ENCODE results near the gene EHD3.

EHD3 gene

GRCh38 chr2:31256611-31257382, 22.8 kb downstream of the EHD3 start:
- DNase-seq (ENCODE audit: low read depth, low spot score) = no peak
- in situ Hi-C loops (cut with HindIII; ENCODE audit: low sequenced_read_pairs) = no loop called here
- no peak overlapping the region for H3K4me3 ChIP-seq (ENCODE audit: low read depth, low read length)
- TF ChIP-seq CTCF (IDR thresholded peaks at IDR 0.05; ENCODE audit: low read depth, low read length) = no peak

GRCh38 chr2:31258351-31258750, 24.4 kb downstream of the EHD3 start:
- no peak for TF ChIP-seq CTCF (IDR thresholded peaks at IDR 0.05; ENCODE audit: low read depth, low read length)
- no peak overlapping the region for H3K4me3 ChIP-seq (ENCODE audit: low read depth, low read length)
- DNase-seq (ENCODE audit: low read depth, low spot score) = no peak
- in situ Hi-C loops (cut with HindIII; ENCODE audit: low sequenced_read_pairs) = no loop called here

GRCh38 chr2:31259075-31259474, 25.1 kb downstream of the EHD3 start:
- DNase-seq (ENCODE audit: low read depth, low spot score) = no peak
- TF ChIP-seq CTCF (IDR thresholded peaks at IDR 0.05; ENCODE audit: low read depth, low read length) = no peak
- no peak overlapping the region for H3K4me3 ChIP-seq (ENCODE audit: low read depth, low read length)
- in situ Hi-C loops (cut with HindIII; ENCODE audit: low sequenced_read_pairs) = no loop called here

- in situ Hi-C loops (cut with HindIII; ENCODE audit: low sequenced_read_pairs) = no loop called here
- no peak overlapping the region for H3K4me3 ChIP-seq (ENCODE audit: low read depth, low read length)
- TF ChIP-seq CTCF (IDR thresholded peaks at IDR 0.05; ENCODE audit: low read depth, low read length) = no peak
- DNase-seq (ENCODE audit: low read depth, low spot score) = no peak
Observed at GRCh38 chr2:31260870-31261269, 26.9 kb downstream of the EHD3 start.

GRCh38 chr2:31263636-31264190, 29.8 kb downstream of the EHD3 start:
- no peak for DNase-seq (ENCODE audit: low read depth, low spot score)
- in situ Hi-C loops (cut with HindIII; ENCODE audit: low sequenced_read_pairs) = no loop called here
- no peak overlapping the region for H3K4me3 ChIP-seq (ENCODE audit: low read depth, low read length)
- TF ChIP-seq CTCF (IDR thresholded peaks at IDR 0.05; ENCODE audit: low read depth, low read length) = no peak

- H3K4me3 ChIP-seq (ENCODE audit: low read depth, low read length) = no peak overlapping the region
- no peak for TF ChIP-seq CTCF (IDR thresholded peaks at IDR 0.05; ENCODE audit: low read depth, low read length)
- in situ Hi-C loops (cut with HindIII; ENCODE audit: low sequenced_read_pairs) = no loop called here
- DNase-seq (ENCODE audit: low read depth, low spot score) = no peak
Observed at GRCh38 chr2:31265234-31265633, 31.3 kb downstream of the EHD3 start.

All from astrocyte of the spinal cord (primary cell).